Fibroblast of skin of left biceps (primary cell): ENCODE results near the gene AZGP1.
A peak's percentile ranks its signal among the peaks of the same experiment; 100 is the strongest.
"Not testable (repeated sequence)": the region's sequence is repeated elsewhere in the genome, so short reads cannot be mapped to it uniquely, and the experiment has no call there.

Experiments used
- DNase-seq, 2 experiments: peaks; one replicate each; pipeline ENCODE4 v3.0.0-alpha.2; 2013; ENCODE audit warnings: low read depth in 2 of 2

Gene AZGP1

GRCh38 chr7:99997545-99998137, 21.8 kb upstream of the AZGP1 start:
- DNase-seq: no peak

GRCh38 chr7:99996755-99997544, 21.1 kb upstream of the AZGP1 start:
- DNase-seq: no peak

- DNase-seq: no peak
Observed at GRCh38 chr7:99994819-99995218, 19.0 kb upstream of the AZGP1 start.

- no peak for DNase-seq
Observed at GRCh38 chr7:99992330-99993038, 16.7 kb upstream of the AZGP1 start.

- DNase-seq: not testable (repeated sequence)
Observed at GRCh38 chr7:99991543-99991942, 15.7 kb upstream of the AZGP1 start.

GRCh38 chr7:99990460-99990852, 14.6 kb upstream of the AZGP1 start:
- DNase-seq: no peak

- DNase-seq: no peak
Observed at GRCh38 chr7:99987846-99988245, 12.0 kb upstream of the AZGP1 start.

- DNase-seq: not testable (repeated sequence)
Observed at GRCh38 chr7:99987306-99987705, 11.5 kb upstream of the AZGP1 start.

- DNase-seq: no peak
Observed at GRCh38 chr7:99984593-99984992, 8.8 kb upstream of the AZGP1 start.

- not testable (repeated sequence) for DNase-seq
Observed at GRCh38 chr7:99981066-99981465, 5.2 kb upstream of the AZGP1 start.

GRCh38 chr7:99980448-99980872, 4.6 kb upstream of the AZGP1 start:
- DNase-seq: not testable (repeated sequence)

GRCh38 chr7:99979814-99980225, 4.0 kb upstream of the AZGP1 start:
- DNase-seq: not testable (repeated sequence)

GRCh38 chr7:99976626-99977025, 795 bp upstream of the AZGP1 start:
- no peak for DNase-seq

- DNase-seq: no peak
Observed at GRCh38 chr7:99974681-99975080, 1.1 kb downstream of the AZGP1 start.

- not testable (repeated sequence) for DNase-seq
Observed at GRCh38 chr7:99973817-99974216, 2.0 kb downstream of the AZGP1 start.

- DNase-seq: no peak
Observed at GRCh38 chr7:99971242-99971641, 4.6 kb downstream of the AZGP1 start.

GRCh38 chr7:99969813-99970212, 6.0 kb downstream of the AZGP1 start:
- not testable (repeated sequence) for DNase-seq

GRCh38 chr7:99969298-99969697, 6.5 kb downstream of the AZGP1 start:
- DNase-seq: no peak

GRCh38 chr7:99958564-99959227, 17.1 kb downstream of the AZGP1 start:
- DNase-seq: no peak

GRCh38 chr7:99955247-99955646, 20.6 kb downstream of the AZGP1 start:
- DNase-seq: no peak

GRCh38 chr7:99954643-99955042, 21.2 kb downstream of the AZGP1 start:
- not testable (repeated sequence) for DNase-seq

- DNase-seq: peak in 1 of 2 experiments; percentile 3
Observed at GRCh38 chr7:99953649-99954048, 22.2 kb downstream of the AZGP1 start.
